UCSD-AML1 (cell line): ENCODE measurements around the gene CEMIP2.

Experiments used
- DNase-seq: peaks from one replicate; lab custom pipeline; 2025; ENCODE audit not compliant: unreplicated experiment; lab: John Stamatoyannopoulos, UW

Gene CEMIP2

GRCh38 chr9:71778085-71778484 lies 9.8 kb upstream of the CEMIP2 start:
- no peak for DNase-seq

GRCh38 chr9:71774920-71775319 lies 6.6 kb upstream of the CEMIP2 start:
- no peak for DNase-seq

DNA sequence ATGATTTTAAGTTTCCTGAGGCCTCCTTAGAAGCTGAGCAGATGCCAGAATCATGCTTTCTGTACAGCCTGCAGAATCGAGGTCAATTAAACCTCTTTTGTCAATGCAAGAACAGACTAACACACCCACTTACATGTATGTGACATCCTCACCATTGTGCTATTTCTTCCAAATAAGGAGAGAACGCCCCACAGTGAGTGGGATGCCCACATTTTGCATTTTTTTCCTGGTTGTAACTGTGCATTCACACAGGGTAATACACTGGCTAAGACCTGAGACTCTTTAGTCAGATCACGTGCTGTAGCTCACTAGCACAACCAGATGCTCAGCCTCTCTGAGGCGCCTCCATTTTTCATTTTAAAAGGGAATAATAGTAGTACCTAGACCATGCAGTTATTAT lies 4.4 kb upstream of the CEMIP2 start:
- no peak for DNase-seq

DNA sequence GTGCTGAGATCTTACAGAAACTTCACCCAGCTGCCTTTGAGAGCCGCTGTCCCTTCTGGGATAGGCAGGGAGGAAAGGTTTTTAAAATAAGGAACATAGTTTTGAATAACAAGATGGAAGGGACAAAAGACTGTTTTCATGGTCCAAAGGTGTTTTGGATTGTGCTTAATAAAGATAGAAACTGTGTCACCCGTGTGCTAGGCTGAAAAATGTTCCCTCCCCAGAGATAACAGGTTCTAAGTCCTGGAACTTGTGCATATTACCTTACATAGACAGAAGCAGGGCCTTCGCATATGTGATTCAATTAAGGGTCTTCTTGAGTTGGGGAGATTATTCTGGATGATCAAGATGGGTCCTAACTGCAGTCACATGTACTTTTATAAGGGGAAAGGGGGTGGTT lies 1.9 kb upstream of the CEMIP2 start:
- no peak for DNase-seq

DNA sequence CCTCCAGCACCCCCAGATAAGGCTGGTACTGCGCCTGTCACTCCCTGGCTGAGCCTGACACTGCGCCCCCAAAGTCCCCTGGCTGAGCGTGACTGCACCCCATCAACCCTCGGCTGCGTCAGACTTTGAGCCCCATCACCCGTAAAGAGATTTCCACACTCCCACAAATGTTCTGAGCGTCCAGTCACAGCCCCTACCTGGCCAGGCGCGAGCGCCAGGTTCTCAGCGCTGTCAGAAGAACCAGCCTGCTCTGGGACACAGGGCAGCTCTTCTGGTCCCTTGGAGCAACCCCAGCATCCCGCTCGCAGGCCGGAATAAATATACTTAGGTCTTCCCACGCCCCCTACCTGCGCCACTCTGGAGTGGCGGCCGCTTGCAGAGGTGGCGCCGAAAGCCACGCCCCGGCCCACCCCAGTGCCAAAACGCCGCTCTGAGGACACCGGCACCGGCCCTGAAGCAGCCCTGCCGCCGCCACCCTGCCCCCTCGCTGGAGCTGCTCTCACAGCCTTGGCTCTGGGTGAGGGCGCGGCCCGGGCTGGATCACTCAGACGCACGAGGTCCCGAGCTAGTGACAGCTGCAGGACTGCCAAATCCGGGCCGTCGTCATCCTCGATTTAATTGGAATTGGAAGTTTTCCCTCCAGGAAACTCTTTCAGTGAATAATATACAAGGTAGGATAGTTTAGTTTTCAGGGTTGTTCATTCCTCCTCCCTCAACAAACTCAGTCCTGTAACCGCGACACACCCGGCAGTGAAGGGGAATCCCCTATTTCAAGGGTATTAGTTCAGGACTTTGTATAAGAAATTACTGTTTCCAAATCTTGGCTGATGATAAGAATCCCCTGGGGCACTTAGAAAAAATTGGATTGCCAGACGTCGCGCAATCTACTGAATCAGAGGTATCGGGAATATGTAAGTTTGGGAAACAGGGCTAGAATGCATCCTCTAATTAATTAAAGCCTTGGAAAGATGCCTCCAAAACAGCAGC lies 1.2 kb upstream of the CEMIP2 start:
- DNase-seq, result peak; percentile 58

DNA sequence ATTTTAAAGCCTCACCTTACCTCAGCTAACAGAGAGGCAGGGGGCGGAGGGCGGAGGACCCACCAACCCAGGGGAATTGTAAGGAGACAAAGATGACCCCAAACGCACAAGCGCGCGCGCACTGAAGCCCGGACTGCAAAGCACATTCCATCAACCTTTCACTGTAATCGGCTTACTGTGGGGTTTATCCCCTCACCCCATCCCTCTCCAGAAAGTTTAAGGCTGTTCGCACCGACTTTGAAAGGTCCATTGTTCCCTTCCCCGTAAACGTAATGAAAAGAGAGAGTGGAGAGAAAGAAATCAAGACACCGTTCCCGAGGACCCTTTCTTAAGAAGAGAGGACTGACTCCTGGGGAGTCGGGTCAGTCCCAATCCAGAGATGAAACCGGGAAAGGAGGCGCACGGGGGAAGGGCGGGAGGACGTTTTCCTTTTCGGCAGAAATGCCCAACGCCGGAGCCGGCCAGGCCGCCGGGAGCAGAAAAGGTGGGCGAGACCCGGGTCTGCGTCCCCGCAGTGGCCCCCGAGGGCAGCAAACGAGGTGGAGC lies 464 bp downstream of the CEMIP2 start:
- peak; percentile 26 for DNase-seq

GRCh38 chr9:71767163-71767775 lies 1.0 kb downstream of the CEMIP2 start:
- DNase-seq, result no peak

DNA sequence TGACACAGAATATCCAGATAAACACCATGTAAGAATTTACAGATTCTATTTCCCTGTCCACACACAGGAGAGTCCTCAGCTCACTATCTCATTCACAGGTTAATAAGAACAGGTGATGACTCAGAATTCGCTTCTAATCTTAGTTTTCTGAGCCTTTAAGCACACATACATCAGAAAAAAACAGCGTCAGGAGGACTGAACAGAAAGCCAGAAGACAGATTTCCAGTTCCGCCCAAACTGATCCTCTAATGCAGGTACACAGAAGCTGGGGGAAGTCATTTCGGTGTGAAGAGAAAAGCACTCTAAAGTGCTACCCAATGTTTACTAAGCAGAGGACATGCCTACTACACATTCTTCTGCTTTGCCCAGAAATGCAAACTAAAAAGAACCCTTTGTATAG lies 1.6 kb downstream of the CEMIP2 start:
- DNase-seq, result no peak

DNA sequence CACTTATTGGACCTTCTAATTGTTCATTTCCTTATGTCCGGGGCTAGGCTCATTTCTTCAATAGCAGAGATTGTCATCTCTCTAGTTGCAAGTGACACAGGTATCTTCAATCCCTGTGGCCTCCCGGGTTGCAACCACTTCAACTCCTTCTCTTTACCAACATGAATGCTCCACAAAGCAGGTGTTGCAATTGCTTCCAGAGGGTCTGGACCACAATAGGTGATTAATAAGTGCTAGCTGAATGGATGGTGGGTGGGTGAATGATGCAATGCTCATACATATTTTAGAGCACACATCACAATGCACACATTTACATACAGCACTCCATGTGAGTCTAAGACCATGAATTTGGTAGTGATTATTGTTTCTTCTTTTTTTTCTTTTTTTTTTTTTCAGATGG lies 2.6 kb downstream of the CEMIP2 start:
- DNase-seq, result no peak

DNA sequence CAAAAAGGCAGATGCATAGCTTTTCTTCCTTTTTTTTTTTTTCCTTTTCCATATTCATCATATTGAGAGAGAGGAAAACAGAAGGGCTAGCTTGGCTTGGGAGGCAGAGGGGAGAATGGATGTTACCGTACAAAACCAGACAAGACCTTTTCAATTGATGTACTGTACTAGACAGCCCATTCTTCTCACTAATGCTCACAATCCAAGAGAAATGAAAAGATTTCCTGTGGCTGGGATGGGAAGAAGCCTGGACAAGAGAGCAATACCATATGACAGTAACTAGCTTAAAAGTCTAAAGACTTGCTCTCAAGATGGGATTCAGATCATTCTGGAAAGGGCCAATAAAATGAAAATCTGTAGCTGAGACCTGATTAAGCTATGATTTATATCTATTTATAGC lies 3.4 kb downstream of the CEMIP2 start:
- no peak for DNase-seq

DNA sequence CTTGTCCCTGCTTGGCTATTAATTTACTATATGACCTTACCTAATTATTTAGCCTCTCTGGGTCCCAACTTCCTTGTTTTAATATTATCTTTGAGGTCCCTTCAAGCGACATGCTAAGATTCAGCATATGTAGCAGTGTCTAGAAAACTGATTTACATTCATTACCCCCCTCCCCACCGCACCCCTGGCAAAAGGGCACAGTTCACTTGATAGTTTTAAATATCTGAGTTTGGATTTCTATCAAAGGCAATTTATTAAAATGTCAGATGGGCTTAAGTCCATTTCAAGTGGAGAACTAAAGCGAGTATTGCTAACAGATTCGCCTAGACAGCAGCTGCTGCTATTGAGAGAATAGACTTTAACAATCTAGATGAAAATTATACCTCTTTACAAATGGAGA lies 3.9 kb downstream of the CEMIP2 start:
- DNase-seq, result no peak

- no peak for DNase-seq
Observed at GRCh38 chr9:71763832-71764231, 4.5 kb downstream of the CEMIP2 start.

- DNase-seq, result no peak
Observed at GRCh38 chr9:71762900-71763653, 5.2 kb downstream of the CEMIP2 start.

DNA sequence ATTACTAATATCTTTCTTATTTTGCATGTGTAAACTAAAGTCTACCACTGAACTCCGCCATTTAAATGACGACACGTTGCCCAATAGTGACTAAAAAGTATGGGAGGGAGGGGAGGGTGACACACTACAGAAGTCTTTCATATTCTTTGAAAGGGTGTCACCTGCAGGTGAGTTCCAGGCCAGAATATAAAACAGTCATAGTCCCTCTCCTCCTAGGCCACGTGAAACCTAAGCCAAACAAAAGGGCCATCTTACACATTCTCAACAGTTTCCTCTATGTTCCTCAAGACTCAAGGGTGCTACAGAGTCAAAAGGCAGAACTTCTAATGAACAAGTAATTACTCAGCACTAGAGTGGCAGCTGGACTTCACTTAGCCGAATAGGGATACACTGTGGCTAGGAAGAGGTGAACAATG lies 6.4 kb downstream of the CEMIP2 start:
- DNase-seq, result no peak

- DNase-seq, result no peak
Observed at GRCh38 chr9:71760901-71761300, 7.4 kb downstream of the CEMIP2 start.

GRCh38 chr9:71758785-71759184 lies 9.5 kb downstream of the CEMIP2 start:
- DNase-seq, result no peak

GRCh38 chr9:71758277-71758676 lies 10.0 kb downstream of the CEMIP2 start:
- no peak for DNase-seq

DNA sequence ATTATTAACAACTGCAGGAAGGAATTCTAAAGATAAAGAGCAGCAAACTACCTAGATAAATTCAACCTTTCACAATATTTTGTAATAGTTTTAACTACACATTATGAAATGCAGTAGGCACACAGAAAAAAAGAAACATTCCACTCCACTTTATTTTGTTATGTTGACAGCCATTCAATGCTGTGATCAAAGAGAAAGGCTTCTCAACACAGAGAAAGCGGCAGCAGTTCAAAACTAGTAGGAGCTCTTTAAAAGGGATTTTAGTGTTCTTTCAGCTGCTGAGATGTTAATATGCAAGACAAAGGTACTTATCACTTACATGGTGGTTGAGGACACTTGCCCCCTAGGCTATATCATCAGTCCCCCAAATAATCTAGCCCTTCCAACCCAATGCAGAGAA lies 11.6 kb downstream of the CEMIP2 start:
- no peak for DNase-seq

GRCh38 chr9:71755869-71756268 lies 12.4 kb downstream of the CEMIP2 start:
- DNase-seq, result no peak

GRCh38 chr9:71755230-71755629 lies 13.1 kb downstream of the CEMIP2 start:
- no peak for DNase-seq

DNA sequence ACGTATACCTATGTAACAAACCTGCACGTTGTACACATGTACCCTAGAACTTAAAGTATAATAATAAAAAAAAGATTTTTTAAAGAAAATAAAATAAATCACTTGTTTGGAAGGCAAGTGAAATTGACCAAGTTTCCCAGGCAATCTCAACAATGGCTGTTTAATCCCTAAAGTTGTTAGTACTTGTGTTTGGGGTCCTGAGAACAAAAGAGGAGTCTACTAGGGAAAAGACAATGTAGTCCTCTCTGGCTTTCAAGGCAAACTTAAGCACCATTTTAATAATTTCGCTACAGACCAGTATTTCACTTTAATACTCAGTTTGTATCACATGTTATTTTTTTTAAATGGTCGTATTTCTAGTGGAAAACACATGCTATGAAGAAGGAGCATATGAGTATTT lies 14.2 kb downstream of the CEMIP2 start:
- no peak for DNase-seq
